CD14-positive monocyte (primary cell): ENCODE data around the gene EML4. TPM values are rescaled to one million over a fixed set of nuclear protein-coding genes. Genes with fewer than 3 reads are reported as not detected.

Experiments
- DNase-seq, 3 donors: peaks; one replicate each; pipeline ENCODE4 v3.0.0-alpha.2; 2011 to 2022
- H2AFZ ChIP-seq: 2 replicates; pipeline ENCODE4 v1.6.0; 2012; ENCODE audit warnings: mild to moderate bottlenecking, low read depth, low read length, inconsistent platforms; ENCODE audit not compliant: insufficient read depth, poor library complexity, severe bottlenecking
- H3K27ac ChIP-seq, 2 donors: 1 replicate in 1 of 2; 2 replicates in 1 of 2; pipeline ENCODE4 v1.5.1; 2012 to 2013; ENCODE audit warnings: low read length in 2 of 2, control low read depth in 1 of 2, inconsistent platforms in 1 of 2, low read depth in 1 of 2, mild to moderate bottlenecking in 1 of 2
- H3K27me3 ChIP-seq, 2 donors: one replicate each; pipeline versions ENCODE4 v1.6.0 to v1.6.1; 2011 to 2013; ENCODE audit warnings: low read length in 2 of 2; ENCODE audit not compliant: control insufficient read depth in 2 of 2, insufficient read depth in 2 of 2
- H3K36me3 ChIP-seq, 2 donors: replicated peaks in 1 of 2; 1 replicate in 1 of 2; 2 replicates in 1 of 2; pipeline versions ENCODE4 v1.5.1 to v1.6.1; 2012 to 2013; ENCODE audit warnings: low read length in 2 of 2, control low read depth in 1 of 2, inconsistent platforms in 1 of 2, mild to moderate bottlenecking in 1 of 2; ENCODE audit not compliant: insufficient read depth in 2 of 2, control insufficient read depth in 1 of 2
- H3K4me1 ChIP-seq, 2 donors: 1 replicate in 1 of 2; 2 replicates in 1 of 2; pipeline versions ENCODE4 v1.5.1 to v1.6.1; 2012 to 2013; ENCODE audit warnings: low read length in 2 of 2, control low read depth in 1 of 2, inconsistent platforms in 1 of 2, mild to moderate bottlenecking in 1 of 2, moderate library complexity in 1 of 2; ENCODE audit not compliant: insufficient read depth in 2 of 2, control insufficient read depth in 1 of 2
- H3K4me2 ChIP-seq: replicated peaks from 2 replicates; pipeline ENCODE3; 2012; ENCODE audit warnings: low read length, moderate library complexity, mild to moderate bottlenecking; ENCODE audit not compliant: poor library complexity, severe bottlenecking; ENCODE audit errors: extremely low read depth
- H3K4me3 ChIP-seq, 3 experiments: fragments of 200-600 bp in 1 of 3; sonication (generic) in 1 of 3; replicated peaks in 1 of 3; 1 replicate in 2 of 3; 2 replicates in 1 of 3; pipeline ENCODE4 v1.5.1; 2011 to 2013; ENCODE audit warnings: low read length in 3 of 3, mild to moderate bottlenecking in 3 of 3, control low read depth in 2 of 3, low read depth in 2 of 3, inconsistent platforms in 1 of 3, moderate library complexity in 1 of 3
- H3K79me2 ChIP-seq: 2 replicates; pipeline ENCODE4 v1.6.0; 2012; ENCODE audit warnings: mild to moderate bottlenecking, control low read depth, inconsistent platforms, low read length, moderate library complexity; ENCODE audit not compliant: insufficient read depth
- H3K9ac ChIP-seq: 2 replicates; pipeline ENCODE4 v1.6.0; 2017; ENCODE audit warnings: low read length, mild to moderate bottlenecking; ENCODE audit not compliant: insufficient read depth, poor library complexity, severe bottlenecking
- H3K9me3 ChIP-seq, 2 donors: replicated peaks in 1 of 2; 1 replicate in 1 of 2; 2 replicates in 1 of 2; pipeline versions ENCODE4 v1.5.1 to v1.6.1; 2012 to 2013; ENCODE audit warnings: low read length in 2 of 2, control low read depth in 1 of 2; ENCODE audit not compliant: control insufficient read depth in 1 of 2, insufficient read depth in 1 of 2
- H4K20me1 ChIP-seq: 2 replicates; pipeline ENCODE4 v1.6.0; 2012; ENCODE audit warnings: mild to moderate bottlenecking, low read length, control low read depth, moderate library complexity; ENCODE audit not compliant: insufficient read depth
- H3K27ac Mint-ChIP-seq, 7 donors: one replicate each; pipeline ENCODE4 v1.8.0; 2020; ENCODE audit warnings: mild to moderate bottlenecking in 7 of 7, mixed read lengths in 7 of 7, moderate library complexity in 6 of 7, inconsistent platforms in 2 of 7
- H3K27me3 Mint-ChIP-seq, 3 donors: one replicate each; pipeline ENCODE4 v1.8.0; 2021 to 2022; ENCODE audit warnings: low read depth in 3 of 3, mild to moderate bottlenecking in 3 of 3, mixed read lengths in 3 of 3, moderate library complexity in 3 of 3, inconsistent platforms in 1 of 3
- H3K36me3 Mint-ChIP-seq, 2 donors: one replicate each; pipeline ENCODE4 v1.8.0; 2020; ENCODE audit warnings: mixed read lengths in 2 of 2, inconsistent platforms in 1 of 2, mild to moderate bottlenecking in 1 of 2
- H3K4me1 Mint-ChIP-seq: one replicate; pipeline ENCODE4 v1.8.0; 2020; ENCODE audit warnings: mild to moderate bottlenecking, mixed read lengths
- H3K4me3 Mint-ChIP-seq, 2 donors: one replicate each; pipeline ENCODE4 v1.8.0; 2020; ENCODE audit warnings: mild to moderate bottlenecking in 2 of 2, mixed read lengths in 2 of 2, moderate library complexity in 1 of 2
- H3K9me3 Mint-ChIP-seq, 7 donors: one replicate each; pipeline ENCODE4 v1.8.0; 2020 to 2022; ENCODE audit warnings: mixed read lengths in 7 of 7, mild to moderate bottlenecking in 6 of 7, moderate library complexity in 6 of 7, inconsistent platforms in 2 of 7
- CTCF ChIP-seq: fragments of 200-600 bp; IDR thresholded peaks from one replicate; pipeline ENCODE4 v1.8.0; 2022; ENCODE audit warnings: antibody characterized with exemption, mild to moderate bottlenecking
- WGBS: methylation state at CpG from one replicate; pipeline ENCODE4 v1.1.5; 2013; ENCODE audit warnings: missing lambda C conversion rate; ENCODE audit not compliant: insufficient coverage; 5-methylcytosine and 5-hydroxymethylcytosine counted together
- intact Hi-C, 2 donors: fragments of 100-400 bp; cut with micrococcal nuclease; formaldehyde crosslinking; loops; one replicate each; pipeline versions ENCODE4 v1.15.0 to v1.15.1; 2023
- polyA plus RNA-seq, 3 donors: library from polyadenylated mRNA; depleted of rRNA in 1 of 3; unstranded in 2 of 3; stranded (reverse) in 1 of 3; fragments of 300-500 nt in 2 of 3; fragments of >200 nt in 1 of 3; fragmentation: Illumina TruSeq in 2 of 3; gene quantifications; 1 replicate in 2 of 3; 2 replicates in 1 of 3; pipeline ENCODE4 v1.2.3, GENCODE V29; 2012 to 2021

EML4 gene
- polyA plus RNA-seq, 3 donors, result 11.5 to 24.3 (median 15.0) TPM

- H3K9me3 Mint-ChIP-seq, result no peaks in the 10 kb centered on the region
- no peaks in the 10 kb centered on the region for H3K4me1 ChIP-seq
- no peak overlapping the region for H3K4me3 Mint-ChIP-seq
- no peak overlapping the region for H2AFZ ChIP-seq
- H3K27ac Mint-ChIP-seq, result peak overlapping the region in 1 of 7 donors; percentile 1
- no peaks in the 10 kb centered on the region for H3K4me1 Mint-ChIP-seq
- H3K27ac ChIP-seq, result no peak overlapping the region
- H3K79me2 ChIP-seq, result no peaks in the 10 kb centered on the region
- intact Hi-C loops, result no loop called here
- peaks cover 66 to 77% of the 10 kb centered on the region in 2 donors for H3K36me3 Mint-ChIP-seq
- H3K4me3 ChIP-seq, result no peak overlapping the region
- H3K27me3 ChIP-seq, result no peaks in the 10 kb centered on the region
- H3K27me3 Mint-ChIP-seq, result peaks cover 0 to 1% (median 0%) of the 10 kb centered on the region in 3 donors
- 100% methylated on average over 1 of the region's 2 CpGs for WGBS
- no peak overlapping the region for H3K4me2 ChIP-seq
- no peaks in the 10 kb centered on the region for H4K20me1 ChIP-seq
- H3K9ac ChIP-seq, result no peak overlapping the region
- H3K9me3 ChIP-seq, result no peaks in the 10 kb centered on the region
- no peak for DNase-seq
- TF ChIP-seq CTCF, result no peak
- peaks cover 55 to 82% of the 10 kb centered on the region in 2 donors for H3K36me3 ChIP-seq
Observed at GRCh38 chr2:42304059-42304713, 135.0 kb downstream of the EML4 start.

- no peak for DNase-seq
- Histone ChIP-seq H3K9ac (no peak overlapping the region), H3K27me3 (no peaks in the 10 kb centered on the region), H3K27ac (no peak overlapping the region), H3K4me3 (no peak overlapping the region), H3K4me1 (no peaks in the 10 kb centered on the region), H3K36me3 (peaks cover 43 to 54% of the 10 kb centered on the region in 2 donors), H4K20me1 (no peaks in the 10 kb centered on the region), H3K4me2 (no peak overlapping the region), H3K79me2 (no peaks in the 10 kb centered on the region), H3K9me3 (no peaks in the 10 kb centered on the region), H2AFZ (no peak overlapping the region)
- no peak for TF ChIP-seq CTCF
- Mint-ChIP-seq H3K9me3 (no peaks in the 10 kb centered on the region), H3K4me3 (no peak overlapping the region), H3K4me1 (no peaks in the 10 kb centered on the region), H3K36me3 (peaks cover 50 to 59% of the 10 kb centered on the region in 2 donors), H3K27me3 (peaks cover 0 to 3% (median 0%) of the 10 kb centered on the region in 3 donors), H3K27ac (peak overlapping the region in 1 of 7 donors; percentile 0)
- intact Hi-C loops, result no loop called here
Observed at GRCh38 chr2:42307180-42307579, 138.0 kb downstream of the EML4 start.
